HG03025 (cell line): Measurements from ENCODE around the gene SOS2.
A peak's percentile ranks its signal among the peaks of the same experiment; 100 is the strongest.

Source experiments
- ATAC-seq: cut with Tn5 transposase; IDR thresholded peaks from one replicate; pipeline ENCODE4 v1.9.1; 2021; ENCODE audit warnings: mild to moderate bottlenecking, moderate library complexity; ENCODE audit not compliant: unreplicated experiment, low FRiP score

Gene SOS2

DNA sequence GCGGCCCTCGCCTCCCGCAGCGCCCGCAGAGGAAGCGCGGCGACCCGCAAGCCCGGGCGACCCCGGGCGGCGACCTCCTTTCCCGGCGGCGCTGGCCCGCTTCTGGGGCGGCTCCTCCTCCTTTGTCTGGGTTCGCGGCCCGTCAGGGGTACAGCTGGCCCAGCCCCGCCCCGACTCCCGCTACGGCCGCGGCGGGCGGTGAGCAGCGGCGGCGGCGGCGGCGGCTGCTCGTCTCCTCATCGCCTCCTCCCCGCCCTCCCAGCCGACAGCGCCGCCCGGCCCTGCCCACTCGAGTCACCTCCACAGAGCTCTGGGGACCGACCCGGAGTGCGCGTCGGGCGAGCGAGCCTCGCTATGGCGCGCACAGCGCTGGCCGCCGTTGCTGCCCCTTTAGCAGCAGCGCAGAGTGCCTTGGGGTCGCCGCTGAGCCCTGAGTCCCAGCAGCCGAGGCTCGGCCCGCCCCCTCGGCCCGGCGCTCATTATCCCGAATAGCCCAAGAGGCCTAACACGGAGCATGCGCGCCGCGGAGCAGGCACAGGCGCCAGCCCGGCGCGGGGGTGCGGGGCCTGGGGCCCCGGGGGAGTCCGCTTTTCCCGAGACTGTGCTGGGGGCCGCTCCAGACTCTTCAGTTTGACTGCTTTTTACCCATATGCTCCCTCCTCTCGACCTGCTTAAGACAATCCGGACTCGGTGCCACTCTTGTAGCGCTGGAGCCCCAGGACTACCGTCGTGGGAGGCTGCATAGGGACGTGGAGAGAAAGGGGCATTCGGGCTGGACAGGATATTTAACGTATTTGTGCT lies at the start of gene SOS2:
Gene SOS2 (minus strand): TSS at position 104 of the 801 bp plus-strand sequence. CDS start 295 bp downstream, outside the sequence.
- ATAC-seq, result peak; percentile 83

DNA sequence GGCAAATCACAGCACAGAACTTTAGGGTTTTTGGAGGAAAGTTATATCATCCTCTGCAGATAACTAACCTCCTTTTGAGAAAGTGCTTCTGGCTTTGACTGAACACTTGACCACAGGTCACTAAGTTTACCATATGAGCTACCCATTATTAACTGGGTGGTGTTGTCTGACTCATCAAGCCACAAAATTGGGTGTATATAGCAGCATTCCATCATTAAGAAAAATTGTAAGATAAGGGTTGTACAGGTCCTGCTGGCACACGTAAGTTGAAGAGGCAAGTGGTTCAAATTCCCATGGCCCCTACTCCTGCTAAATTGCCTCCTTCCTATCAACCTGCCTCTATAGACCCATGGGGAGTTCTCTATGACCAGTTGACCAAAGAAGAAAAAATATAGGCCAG lies 41.1 kb upstream of the SOS2 start:
- no peak for ATAC-seq

DNA sequence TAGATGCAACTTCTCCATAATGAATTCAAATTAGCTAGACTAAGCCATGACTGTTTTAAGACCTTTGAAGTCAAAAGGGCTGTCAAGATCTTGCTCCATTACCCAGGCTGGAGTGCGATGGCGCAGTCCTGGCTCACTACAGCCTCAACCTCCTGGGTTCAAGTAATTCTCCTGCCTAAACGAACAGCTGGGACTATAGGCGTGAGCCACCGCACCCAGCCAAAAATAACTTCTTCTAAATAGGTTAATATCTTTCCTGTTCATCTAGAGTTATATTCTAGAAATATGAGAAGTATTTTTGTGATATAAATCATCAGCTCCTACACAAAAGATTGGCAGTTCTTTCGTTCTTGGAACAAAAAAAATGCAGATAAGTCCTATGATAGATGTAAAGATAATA lies 39.6 kb upstream of the SOS2 start:
- ATAC-seq, result no peak

DNA sequence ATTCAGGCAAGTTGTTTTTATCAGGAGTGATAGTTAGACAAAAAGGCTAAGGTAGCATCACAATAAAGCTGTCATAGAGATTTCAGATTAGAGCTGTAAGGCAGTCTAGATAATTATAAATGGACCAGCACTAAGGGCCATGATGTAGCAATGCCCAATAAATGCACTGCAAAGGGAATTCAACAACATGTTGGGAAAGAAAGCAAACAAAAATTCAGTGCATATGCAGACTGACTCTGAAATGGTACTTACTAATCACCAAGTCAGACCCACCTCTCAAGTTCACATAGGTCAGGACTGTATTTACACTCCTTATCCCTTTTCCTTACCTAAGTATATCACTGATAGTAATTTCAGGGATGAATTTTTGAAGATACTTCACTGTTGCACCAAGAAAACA lies 33.7 kb upstream of the SOS2 start:
- ATAC-seq, result no peak

DNA sequence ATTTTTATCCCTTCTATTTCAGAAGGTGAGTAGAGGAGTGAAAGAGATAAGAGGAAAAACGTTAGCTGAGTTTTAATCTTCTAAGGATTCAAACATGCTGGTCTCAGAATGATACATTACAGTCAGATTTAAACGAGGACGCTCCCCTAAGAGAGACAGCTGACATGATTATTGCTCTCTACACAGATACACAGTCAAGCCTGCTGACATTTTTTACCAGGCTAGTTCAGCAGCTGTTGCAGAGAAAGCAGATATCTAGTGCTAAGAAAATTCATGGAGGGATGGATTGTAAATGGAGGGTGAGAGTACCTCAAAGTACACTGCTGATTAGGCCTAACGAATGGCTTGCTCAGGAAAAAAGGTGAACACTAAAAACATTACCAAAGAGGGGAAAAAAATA lies 31.9 kb upstream of the SOS2 start:
- no peak for ATAC-seq

DNA sequence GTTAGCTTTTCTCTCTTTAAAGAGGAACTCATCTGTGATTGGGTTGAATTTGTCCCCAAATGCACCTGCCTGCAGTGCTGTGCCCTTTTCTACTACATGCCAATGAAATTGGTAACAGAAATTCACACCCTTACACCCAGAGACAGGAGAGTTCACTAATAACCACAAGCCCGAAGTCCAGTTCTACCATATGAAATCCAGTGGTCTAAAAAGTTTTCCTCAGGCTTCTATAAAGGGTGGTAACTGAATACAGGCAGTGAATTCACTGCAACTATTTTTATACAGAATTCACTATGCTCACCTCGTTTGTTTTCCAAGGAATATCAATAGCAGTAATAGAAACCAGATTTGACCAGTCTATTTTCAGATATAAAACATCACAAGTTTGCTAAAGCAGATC lies 31.5 kb upstream of the SOS2 start:
- ATAC-seq, result no peak

DNA sequence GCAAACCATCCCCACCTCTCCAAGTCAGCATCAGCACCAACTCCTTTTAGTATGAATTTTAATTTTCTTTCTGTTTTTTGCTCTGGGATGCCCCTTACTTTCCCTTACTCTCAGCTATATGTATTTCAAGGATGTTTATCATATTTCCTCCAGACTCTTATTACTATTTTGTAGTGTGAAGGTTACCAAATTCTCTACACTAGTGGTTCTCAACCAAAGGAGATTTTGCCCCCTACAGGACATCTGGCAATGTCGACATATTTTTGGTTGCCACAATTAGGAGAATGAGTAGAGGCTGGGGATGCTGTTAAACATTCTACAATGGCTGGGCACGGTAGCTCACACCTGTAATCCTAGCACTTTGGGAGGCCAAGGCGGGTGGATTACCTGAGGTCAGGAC lies 29.1 kb upstream of the SOS2 start:
- no peak for ATAC-seq

DNA sequence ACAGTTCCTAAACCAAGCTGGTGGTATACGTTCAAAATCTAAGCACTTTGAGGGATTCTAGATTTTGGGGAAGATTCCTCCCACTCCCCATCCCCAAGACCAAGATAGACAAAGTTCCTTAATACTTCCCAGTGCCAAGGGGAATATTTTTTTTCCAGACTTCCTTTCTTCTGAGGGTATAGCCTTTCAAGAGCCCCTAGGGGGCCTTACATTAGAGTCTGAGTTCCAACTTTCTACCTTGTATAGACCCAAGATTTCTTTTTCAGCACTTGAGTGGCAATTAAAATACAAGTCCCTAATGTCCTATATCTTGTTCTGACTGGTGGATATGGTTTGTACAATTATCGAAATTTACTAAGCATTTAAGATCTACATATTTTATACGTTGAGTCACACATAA lies 28.7 kb upstream of the SOS2 start:
- ATAC-seq, result no peak

DNA sequence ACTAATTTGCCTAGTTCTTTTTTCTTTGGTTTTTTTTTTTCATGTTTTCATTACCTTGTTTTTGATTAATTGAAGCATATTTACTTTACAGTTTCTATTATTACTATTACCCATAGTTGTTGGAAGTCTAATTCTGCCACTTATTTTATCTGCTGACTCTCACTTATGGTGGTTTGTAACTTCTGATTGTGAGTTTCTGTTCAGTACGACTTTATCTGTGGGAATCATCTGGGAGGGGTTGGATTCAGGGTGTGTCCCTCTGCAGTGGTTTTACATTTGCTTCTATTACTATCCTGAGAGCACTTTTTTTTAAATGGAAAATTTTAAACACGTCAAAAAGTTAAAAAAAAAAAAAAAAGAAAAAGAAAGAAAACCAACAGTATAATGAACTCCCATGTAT lies 26.4 kb upstream of the SOS2 start:
- no peak for ATAC-seq

DNA sequence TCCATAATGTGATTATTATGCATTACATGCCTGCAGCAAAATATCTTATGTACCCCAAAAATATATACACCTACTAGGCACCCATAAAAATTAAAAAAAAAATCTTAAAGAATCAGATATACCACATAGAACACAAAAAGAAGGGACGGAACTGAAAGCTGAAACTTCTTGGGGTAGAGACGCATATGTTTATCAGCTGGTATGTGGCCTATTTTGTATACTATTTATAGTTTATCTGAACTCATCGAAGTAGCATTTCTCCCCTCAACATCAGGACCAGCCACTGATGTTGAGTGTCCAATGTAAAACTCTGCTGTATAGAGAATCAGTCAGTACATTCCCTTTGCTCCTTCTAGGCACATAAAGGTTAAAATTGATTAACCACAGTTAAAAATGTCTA lies 22.9 kb upstream of the SOS2 start:
- ATAC-seq, result no peak

DNA sequence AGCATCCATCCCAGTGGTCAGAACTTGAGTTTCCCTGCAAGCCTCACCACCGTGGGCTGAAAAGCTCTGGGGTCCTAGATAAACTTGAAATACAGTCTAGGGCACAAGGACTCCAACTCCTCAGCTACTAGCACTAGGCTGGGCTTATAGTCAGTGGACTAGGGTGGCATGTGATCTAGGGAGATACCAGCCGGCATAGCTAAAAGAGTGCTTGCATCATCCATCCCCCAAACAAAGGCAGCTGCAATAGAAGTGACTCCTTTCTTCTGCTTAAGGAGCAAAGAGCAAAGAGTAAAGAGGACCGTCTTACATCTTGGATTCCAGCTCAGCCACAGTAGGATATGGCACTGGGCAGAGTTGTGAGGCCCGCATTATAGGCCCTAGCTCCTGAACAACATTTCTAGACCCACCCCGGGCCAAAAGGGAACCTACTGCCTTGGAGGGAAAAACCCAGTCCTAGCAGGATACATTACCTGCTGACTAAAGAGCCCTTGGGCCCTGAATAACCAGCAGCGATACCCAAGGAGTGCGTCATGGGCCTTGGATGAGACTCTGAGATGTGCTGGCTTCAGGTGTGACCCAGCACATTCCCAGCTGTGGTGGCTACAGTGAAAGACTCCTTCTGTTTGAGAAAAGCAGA lies 17.9 kb upstream of the SOS2 start:
- no peak for ATAC-seq

DNA sequence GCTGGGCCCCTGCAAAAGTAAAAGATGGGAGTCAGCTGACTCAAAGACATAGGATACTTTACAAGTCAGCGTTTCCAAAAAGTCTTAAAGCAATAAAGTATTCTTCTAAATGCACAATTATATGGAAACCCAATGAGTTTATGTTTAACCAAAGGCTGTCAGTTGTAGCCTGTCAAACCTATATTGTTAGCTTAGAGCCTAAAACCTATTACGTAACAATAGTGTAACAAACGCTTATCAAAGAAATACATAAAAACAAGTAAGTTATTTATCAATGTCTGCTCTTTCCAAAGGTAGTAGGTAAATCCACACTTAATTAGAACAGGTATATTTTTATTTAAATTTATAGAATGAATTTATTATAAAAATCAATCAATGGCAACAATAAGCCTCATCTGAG lies 15.9 kb upstream of the SOS2 start:
- ATAC-seq, result no peak

DNA sequence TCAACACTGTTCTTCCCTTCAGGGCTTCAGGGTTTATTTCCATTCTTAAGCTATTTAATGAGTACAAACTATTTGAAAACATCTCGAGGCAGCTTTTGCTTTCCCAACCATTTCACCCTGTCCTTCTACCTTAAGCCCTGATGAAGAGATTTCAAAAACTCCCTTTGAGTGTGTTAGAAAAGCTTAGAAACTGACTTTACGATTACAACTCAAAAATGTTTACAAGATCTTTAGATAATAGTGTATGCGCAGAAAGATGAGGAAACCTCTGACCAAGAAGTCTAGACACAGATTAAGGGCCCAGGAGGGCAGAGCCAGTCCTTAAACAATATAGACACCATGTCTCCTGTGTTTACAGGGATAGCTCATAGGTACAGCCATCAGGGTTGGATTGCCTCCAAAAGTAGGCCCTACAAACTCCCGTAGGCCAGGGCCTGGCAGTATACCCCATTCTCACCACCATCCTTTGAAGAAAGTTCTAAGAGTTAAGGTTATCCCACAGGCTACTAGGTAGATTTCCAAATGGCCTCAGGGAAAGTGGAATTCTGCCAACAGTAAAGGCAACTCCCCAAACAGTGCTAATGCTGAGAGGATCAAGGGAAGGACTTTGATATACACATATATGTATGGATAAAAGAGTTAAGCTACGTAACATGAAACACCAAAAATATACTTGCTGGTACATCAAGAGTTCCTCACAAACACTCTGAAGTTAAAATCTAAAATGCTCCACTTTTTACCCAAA lies 11.4 kb upstream of the SOS2 start:
- no peak for ATAC-seq

DNA sequence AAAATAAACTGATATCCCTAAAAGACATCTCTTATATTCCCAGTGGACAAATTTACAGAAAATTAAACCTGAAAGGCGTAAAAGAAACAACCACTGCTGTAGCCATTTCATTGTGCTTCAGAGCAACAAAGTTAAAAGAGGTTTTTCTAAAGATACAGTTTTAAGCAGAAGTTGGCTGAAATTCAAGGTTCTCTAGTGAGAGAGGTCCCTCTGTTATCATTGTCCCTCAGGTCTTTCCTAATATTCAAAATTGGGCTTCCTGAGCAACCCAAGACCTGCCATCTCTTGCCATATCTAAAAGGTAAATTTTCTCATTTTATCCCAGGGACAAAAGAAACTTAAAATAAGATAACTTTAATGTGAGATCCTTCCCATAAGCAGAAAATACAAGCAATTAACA lies 10.7 kb upstream of the SOS2 start:
- no peak for ATAC-seq

DNA sequence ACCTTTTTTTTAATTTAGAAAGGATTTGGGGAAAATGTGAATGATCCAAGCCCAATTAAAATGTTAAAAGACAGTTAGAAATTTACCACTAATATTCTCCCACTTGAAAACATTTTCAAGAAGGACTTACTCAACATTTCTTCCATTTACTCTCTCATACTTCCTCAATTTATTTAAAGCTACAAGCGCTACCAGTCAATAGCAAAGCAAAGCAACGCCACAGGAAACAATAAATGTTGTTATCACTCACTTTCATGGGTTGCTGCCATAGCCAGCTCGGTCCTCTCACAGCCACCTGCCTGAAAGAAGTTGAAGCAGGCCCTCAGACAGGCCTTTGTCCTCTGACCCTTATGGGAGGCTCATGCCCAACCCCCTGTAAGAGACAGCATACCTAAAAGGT lies 6.0 kb upstream of the SOS2 start:
- ATAC-seq, result no peak

DNA sequence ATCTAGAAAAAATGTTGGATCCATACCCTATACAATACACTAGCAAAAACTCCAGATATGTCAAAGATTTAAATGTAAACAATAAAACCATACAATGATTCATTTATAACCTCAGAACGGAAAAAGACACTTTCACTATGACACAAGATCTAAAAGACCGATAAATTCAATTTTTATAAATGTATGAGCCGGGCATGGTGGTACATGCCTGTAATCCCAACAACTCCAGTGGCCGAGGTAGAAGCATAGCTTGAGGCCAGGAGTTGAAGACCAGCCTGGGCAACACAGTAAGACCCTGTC lies 2.5 kb upstream of the SOS2 start:
- no peak for ATAC-seq

DNA sequence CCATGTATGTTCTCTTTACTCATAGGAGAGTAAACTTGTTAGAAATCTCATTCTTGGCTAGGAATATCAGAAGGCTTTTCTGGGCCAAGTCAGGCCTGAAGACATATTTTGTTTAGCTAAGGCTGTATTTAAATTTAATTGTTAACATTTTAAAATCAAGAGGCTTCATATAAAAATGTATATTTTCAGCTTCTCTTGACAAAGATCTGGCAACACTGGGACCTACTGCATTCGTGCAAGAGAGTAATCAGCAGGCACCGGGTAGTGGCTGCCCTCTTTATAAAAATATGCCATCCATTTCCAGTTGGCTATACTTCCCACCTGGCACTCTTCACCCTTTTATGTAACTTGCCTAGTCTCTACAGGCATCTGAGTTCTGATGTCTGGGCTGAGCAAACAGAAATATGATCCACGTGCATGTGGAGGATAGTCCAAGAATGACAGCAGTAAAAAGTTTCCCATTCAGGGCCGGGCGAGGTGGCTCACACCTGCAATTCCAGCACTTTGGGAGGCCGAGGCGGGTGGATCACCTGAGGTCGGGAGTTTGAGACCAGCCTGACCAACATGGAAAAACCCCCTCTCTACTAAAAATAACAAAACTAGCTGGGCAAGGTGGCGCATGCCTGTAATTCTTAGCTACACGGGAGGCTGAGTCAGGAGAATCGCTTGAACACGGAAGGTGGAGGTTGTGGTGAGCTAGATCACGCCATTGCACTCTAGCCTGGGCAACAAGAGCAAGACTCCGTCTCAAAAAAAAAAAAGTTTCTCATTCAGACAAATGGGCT lies 2.0 kb upstream of the SOS2 start:
- no peak for ATAC-seq

DNA sequence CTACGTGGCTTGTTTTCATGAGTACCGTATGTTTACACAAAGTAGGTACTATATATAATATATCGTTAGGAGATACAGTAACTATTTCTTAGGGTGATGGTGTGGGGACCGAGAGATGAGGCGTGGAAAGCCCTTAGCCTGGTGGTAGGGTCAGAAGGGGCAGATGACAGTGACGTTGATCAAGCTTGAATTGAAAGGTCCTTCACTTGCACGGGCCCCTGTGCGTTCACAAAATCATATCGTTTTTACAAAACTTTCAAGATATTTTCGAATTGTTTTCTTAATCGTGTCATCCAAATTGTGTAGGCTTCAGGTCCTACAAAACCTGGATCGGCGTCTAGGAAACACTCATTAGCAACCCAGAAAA lies 881 bp upstream of the SOS2 start:
- ATAC-seq, result no peak

DNA sequence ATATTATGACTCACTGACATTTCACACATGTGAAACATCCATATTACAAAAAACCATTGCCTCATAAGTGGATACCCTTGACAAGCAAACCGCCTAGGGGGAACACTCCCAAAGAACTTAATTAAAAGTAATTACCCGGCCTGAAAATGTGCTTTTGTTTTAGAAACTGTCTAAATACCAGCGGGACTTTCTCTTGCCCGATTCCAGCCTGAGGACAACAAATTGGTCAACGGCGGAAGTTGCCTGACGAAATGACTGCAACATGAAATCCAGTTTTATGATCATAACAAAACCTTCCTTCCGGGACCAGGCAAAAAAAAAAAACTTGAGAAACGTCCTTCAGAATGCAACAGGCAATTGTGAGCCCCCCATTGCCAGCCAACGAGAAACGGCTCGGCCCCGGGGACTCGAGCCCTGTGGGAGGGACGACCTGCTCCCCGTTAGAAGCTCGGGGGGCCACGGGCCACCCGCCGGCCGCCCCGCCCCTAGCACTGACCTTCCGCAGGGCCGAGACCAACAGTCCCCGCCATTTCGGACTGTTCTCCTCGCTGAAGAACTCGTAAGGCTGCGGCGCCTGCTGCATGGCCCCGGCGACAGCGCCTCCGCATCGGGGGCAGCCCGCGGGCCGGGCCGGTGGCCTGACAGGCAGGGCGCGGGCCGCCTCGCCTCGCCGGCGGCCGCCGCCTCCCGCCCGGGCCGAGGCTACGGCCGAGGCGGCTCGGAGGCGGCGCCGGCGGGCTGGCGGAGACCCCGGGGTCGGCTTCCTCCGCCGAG lies 490 bp downstream of the SOS2 start:
- ATAC-seq, result peak; percentile 35

DNA sequence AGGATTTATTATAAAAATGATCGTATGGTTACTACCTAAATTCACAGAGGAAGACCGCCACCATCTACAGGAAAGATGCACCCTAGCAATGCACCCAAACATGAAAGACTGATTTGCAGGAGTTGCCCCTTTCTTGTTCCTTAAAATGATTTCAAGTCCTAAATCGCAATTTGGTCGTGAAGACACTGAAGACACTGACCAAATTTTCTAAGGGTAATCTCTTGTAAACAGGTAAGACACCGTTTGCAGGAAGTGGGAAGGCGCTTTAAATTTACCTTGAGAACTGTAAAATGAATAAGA lies 1.0 kb downstream of the SOS2 start:
- ATAC-seq, result no peak

DNA sequence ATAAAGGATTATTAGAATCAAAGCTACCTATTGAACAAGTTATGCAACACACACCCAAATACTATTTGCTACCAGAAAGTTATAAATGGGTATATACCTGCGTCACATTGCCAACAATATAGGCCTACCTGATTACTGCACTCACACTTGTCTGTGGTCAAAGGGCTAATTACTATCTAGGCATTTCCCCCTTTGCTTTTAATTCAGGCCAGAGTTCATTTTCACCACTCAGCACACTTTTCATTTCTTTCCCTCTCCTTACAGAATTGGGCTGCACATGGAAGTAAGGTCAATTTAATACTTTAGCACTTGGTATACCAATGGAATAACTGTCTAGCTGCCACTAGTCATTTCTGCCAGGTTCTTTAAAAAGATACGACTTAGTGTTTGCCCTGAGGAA lies 1.7 kb downstream of the SOS2 start:
- no peak for ATAC-seq
